ENCODE measurements around the gene ASF1B. TPM values are rescaled to one million over a fixed set of nuclear protein-coding genes. Genes with fewer than 3 reads are reported as not detected.

The ASF1B gene
- total RNA-seq, 6 donors from 2014 or later: 1.2 to 4.9 (median 3.0) TPM

DNA sequence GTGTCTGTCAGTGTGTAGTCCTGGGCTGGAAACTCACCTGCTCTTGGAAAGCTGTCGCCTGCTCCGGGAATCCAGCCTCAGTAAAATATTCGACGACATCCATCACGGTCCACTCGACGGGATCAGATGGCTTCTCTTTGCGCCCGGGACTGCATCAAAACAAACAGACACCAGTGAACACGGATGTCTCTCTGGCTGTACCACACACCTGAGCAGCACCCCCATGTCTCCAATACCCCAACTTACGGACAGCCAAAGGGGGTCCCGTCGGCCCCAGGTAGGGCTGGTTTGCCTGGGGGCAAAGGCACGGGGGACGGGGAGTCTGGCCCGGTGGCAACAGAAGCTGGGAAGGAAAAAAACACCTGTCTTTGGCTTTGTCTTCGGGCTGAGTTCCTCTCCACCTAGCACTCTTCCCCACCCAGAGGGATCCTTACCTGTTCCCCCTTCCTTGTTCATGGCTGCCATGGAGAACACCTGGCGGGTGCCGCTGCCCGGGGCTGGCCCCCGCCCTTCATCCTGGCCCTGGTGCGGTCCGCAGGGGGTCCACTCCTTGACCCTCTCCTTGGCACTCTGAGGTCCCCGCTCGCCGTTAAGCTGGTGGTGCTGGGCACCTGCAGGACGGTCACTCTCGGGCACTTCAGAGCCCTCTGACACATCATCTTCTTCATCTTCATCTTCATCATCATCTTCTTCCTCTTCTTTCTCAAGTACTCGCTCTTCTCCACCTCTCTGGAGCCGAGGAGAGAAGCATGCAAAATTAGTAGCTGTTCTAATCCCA is 47.6 kb downstream of the ASF1B start:
- Histone ChIP-seq H3K9me3 (peaks cover 0 to 8% (median 2%) of the 10 kb centered on the region in 4 donors), H3K36me3 (peaks cover 0 to 18% (median 12%) of the 10 kb centered on the region in 4 donors), H3K27me3 (no peaks in the 10 kb centered on the region), H3K4me3 (peak overlapping the region in 3 of 4 donors; percentile 77 to 99 (median 95)), H3K4me1 (peaks cover 3 to 24% (median 17%) of the 10 kb centered on the region in 4 donors), H3K27ac (peak overlapping the region in 1 of 4 donors; percentile 92)
- no peak for ATAC-seq (ENCODE audit: low FRiP score in 2 of 2)
- WGBS, 2 donors: 90 to 93% methylated on average over 30 of the region's 30 CpGs
- TF ChIP-seq CTCF (IDR thresholded peaks at IDR 0.05) (no peak), POLR2AphosphoS5 (IDR thresholded peaks at IDR 0.05) (no peak), POLR2A (IDR thresholded peaks at IDR 0.05) (no peak), EP300 (IDR thresholded peaks at IDR 0.05) (no peak)
- DNase-seq: peak in 1 of 2 donors; percentile 74

DNA sequence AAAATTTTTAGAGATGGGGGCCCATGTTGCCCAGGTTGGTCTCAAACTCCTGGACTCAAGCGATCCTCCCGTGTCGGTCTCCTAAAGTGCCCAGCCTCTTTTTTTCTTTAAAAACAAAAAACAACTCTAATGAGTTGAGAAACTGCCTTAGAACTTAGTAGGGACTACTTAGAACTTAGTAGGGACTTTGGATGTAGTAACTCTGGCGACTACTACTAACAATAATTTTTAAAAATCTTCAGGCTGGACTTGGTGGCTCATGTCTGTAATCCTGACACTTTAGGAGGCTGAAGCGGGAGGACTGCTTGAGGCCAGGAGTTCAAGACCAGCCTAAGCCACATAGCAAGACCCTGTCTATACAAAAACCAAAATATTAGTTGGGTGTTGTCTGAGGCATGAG is 50.3 kb downstream of the ASF1B start:
- H3K27ac ChIP-seq: no peak overlapping the region
- H3K9me3 ChIP-seq: no peaks in the 10 kb centered on the region
- ATAC-seq (ENCODE audit: low FRiP score in 2 of 2): no peak
- TF ChIP-seq CTCF (IDR thresholded peaks at IDR 0.05) (no peak), EP300 (IDR thresholded peaks at IDR 0.05) (no peak), POLR2A (IDR thresholded peaks at IDR 0.05) (no peak), POLR2AphosphoS5 (IDR thresholded peaks at IDR 0.05) (no peak)
- H3K4me1 ChIP-seq: peaks cover 12 to 23% (median 20%) of the 10 kb centered on the region in 4 donors
- WGBS, 2 donors: 89 to 93% methylated on average over 5 of the region's 5 CpGs
- peaks cover 0 to 18% (median 12%) of the 10 kb centered on the region in 4 donors for H3K36me3 ChIP-seq
- H3K4me3 ChIP-seq: no peak overlapping the region
- no peak for DNase-seq
- no peaks in the 10 kb centered on the region for H3K27me3 ChIP-seq

GRCh38 chr19:14085309-14085995 is 50.9 kb downstream of the ASF1B start, which contains the start of gene C19orf67:
Gene C19orf67 (minus strand): TSS chr19:14085783. CDS start chr19:14085627, 156 bp downstream.
- Histone ChIP-seq H3K27me3 (no peaks in the 10 kb centered on the region), H3K36me3 (peaks cover 0 to 18% (median 12%) of the 10 kb centered on the region in 4 donors), H3K27ac (no peak within 1 kb of the TSS), H3K4me3 (no peak within 1 kb of the TSS), H3K4me1 (peaks cover 13 to 27% (median 23%) of the 10 kb centered on the region in 4 donors), H3K9me3 (no peaks in the 10 kb centered on the region)
- DNase-seq (peak in 1 of 2 donors; percentile 87), ATAC-seq (ENCODE audit: low FRiP score in 2 of 2) (no peak)
- WGBS, 2 donors: 77 to 83% methylated on average over 4 to 54 of the region's 54 CpGs
- TF ChIP-seq POLR2A (IDR thresholded peaks at IDR 0.05) (no peak), CTCF (IDR thresholded peaks at IDR 0.05) (no peak), EP300 (IDR thresholded peaks at IDR 0.05) (no peak), POLR2AphosphoS5 (IDR thresholded peaks at IDR 0.05) (no peak)

GRCh38 chr19:14082675-14082960 is 53.8 kb downstream of the ASF1B start:
- no peaks in the 10 kb centered on the region for H3K27me3 ChIP-seq
- ATAC-seq (ENCODE audit: low FRiP score in 2 of 2) (no peak), DNase-seq (no peak)
- H3K4me3 ChIP-seq: no peak overlapping the region
- no peak for TF ChIP-seq CTCF (IDR thresholded peaks at IDR 0.05)
- no peak for TF ChIP-seq POLR2AphosphoS5 (IDR thresholded peaks at IDR 0.05)
- no peak for TF ChIP-seq POLR2A (IDR thresholded peaks at IDR 0.05)
- TF ChIP-seq EP300 (IDR thresholded peaks at IDR 0.05): no peak
- H3K9me3 ChIP-seq: no peaks in the 10 kb centered on the region
- H3K4me1 ChIP-seq: peaks cover 15 to 29% (median 19%) of the 10 kb centered on the region in 4 donors
- H3K36me3 ChIP-seq: peaks cover 0 to 5% (median 0%) of the 10 kb centered on the region in 4 donors
- 0% methylated on average over 1 of the region's 1 CpG for WGBS, 2 donors
- peak overlapping the region in 2 of 4 donors; percentile 88 to 93 for H3K27ac ChIP-seq

Data from upper lobe of left lung (tissue), 6 donors.